ENCODE measurements around the gene PSMG4. TPM values are rescaled to one million over a fixed set of nuclear protein-coding genes. Genes with fewer than 3 reads are reported as not detected.

PSMG4 gene
- total RNA-seq, 1 donor from 2014 or later = 7.2 TPM

DNA sequence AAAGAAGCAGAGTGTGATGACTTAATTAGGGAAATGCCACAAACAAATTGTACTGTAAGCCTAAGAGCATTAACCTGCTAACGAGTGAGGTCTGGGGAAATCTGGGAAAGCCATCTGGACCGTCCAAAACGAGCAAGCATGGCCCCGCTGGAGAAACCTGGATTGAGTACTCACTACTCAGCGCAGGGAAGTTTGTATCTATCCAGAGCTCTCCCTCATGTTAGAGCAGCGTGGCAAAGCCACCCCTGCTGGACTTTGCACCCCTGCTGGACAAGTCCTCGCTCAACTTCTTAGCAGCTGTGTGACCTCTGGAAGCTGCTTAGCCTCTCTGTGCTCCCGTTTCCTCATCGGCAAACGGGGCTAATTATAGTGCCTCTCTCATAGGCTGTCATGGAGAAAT lies 37.3 kb downstream of the PSMG4 start:
- no peak for ATAC-seq
- DNase-seq = no peak
- intact Hi-C loops (cut with micrococcal nuclease) = no loop called here

DNA sequence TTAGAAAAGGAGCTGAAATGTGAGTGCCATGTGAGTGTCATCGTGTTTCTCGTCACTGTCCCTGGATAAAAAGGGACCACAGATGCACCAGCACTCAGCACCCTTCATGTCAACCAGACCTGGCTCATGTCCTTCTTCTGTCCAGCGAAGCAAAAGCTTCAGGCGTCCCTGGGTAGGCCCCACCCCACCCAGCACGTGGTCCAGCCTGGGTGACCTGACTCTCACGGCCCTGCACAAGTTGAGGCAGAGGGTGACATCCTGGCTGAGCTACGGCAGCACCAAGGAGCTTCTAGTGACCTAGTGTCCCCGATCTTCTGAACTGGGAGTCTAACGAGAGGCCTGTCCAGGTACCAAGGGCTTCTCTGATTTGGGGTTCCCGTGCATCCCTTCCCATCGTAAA lies 37.8 kb downstream of the PSMG4 start:
- no peak for DNase-seq
- intact Hi-C loops (cut with micrococcal nuclease) = no loop called here

GRCh38 chr6:3297006-3297405 lies 38.3 kb downstream of the PSMG4 start:
- DNase-seq (no peak), ATAC-seq (no peak)

More for the DNA sequence above, 37.8 kb downstream of the PSMG4 start:
- no peak for ATAC-seq

GRCh38 chr6:3297909-3298308 lies 39.2 kb downstream of the PSMG4 start:
- intact Hi-C loops (cut with micrococcal nuclease) = no loop called here
- DNase-seq (no peak), ATAC-seq (no peak)

More at GRCh38 chr6:3297006-3297405, 38.3 kb downstream of the PSMG4 start:
- intact Hi-C loops (cut with micrococcal nuclease) = no loop called here

- ATAC-seq (no peak), DNase-seq (no peak)
- intact Hi-C loops (cut with micrococcal nuclease) = no loop called here
These were observed 40.5 kb downstream of the PSMG4 start for GRCh38 chr6:3299221-3299620.

DNA sequence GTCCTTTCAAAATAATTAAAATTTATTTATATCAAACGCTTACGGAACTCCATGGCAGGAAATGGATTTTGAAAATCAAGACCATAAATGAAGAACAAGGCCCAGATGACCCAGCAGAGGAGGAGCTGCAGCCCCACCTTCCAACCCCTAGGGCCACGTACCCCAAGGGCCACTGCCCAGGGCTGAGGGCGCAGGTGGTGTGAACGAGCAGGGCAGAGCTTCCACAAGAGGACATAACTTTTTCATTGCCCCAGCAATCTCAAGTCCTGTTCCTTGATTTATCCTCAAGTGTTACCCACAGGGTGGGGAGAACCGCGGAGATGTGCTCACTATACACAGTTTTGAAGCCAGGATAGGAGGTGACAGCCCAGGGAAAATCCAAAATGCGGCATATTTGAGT lies 42.8 kb downstream of the PSMG4 start:
- intact Hi-C loops (cut with micrococcal nuclease) = no loop called here
- ATAC-seq = no peak
- DNase-seq = no peak

DNA sequence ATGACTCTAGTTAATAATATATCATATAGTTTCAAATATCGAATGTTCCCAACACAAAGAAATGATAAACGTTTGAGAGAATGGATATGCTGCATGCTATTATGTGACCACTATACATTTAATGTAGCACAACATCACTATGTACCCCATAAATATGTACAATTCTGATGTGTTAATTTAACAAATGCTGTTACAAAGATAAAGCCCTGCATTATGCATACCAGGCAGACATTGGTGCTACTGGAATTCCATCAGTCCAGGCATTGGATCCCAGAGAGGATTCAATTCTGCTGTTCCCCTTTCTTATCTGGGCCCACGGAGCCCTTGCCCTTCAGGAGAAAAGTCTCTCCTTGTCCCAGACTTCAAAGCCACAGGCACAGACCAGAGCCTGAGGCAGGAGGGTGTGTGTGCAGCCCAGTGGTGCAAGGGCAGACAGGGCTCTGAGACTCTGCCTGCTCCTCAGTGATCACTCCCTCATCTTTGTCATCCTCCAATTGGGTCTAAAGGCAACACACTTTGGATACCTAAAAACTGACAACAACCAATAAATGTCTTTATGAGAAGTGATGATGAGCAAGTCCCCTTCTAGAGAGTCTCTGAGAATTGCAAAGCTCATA lies 45.2 kb downstream of the PSMG4 start:
- ATAC-seq = no peak
- no peak for DNase-seq
- intact Hi-C loops (cut with micrococcal nuclease) = no loop called here

DNA sequence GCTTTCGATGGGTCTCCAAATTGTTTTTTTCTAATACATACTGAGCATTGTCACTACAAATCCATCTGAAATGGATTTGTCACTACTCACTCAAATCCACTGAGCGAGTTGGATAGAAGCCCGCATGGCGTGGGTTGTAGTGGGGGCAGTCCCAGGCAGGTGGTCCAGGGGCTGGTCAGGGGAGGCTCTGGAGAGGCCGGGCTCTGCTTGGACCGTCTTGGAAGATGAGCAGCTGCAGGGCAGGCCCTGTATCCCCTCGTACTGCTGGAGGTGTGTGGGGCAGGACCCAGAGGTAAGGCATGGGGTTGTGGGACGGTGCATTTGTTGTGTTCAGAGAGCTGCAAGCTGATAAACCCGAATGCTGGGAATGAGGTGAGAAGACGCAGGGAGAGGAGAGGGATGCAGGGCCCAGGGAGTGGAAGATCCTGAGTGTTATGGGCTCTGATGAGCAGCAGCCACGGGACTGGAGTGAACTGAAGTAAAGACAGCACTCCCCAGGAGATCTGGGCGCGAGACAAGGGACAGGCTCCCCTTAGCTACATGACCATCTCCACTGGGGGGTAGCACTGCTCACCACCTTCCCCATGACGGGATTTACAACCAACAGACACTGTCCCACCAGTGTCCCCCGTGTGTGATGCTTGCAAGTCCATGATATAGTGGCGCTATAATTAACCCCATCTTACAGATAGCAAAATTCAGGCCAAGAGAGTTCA lies 45.9 kb downstream of the PSMG4 start:
- no peak for ATAC-seq
- intact Hi-C loops (cut with micrococcal nuclease) = no loop called here
- DNase-seq = no peak

DNA sequence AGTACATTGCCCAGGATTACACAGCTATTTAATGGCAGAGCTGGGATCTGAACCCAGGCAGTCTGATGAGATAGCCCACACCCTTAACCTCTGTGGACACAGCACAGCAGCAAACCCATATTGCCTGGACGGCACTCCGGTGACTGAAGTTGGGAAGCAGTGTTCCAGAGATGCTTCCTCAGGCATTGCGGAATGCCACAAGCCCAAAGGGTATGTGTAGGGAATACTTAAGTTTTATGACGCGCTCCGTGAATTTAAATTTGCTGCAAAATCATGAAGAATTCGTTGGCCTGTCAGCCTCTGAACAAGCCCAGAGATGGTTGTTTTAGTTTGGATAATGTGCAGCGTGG lies 46.4 kb downstream of the PSMG4 start:
- intact Hi-C loops (cut with micrococcal nuclease) = no loop called here
- DNase-seq (no peak), ATAC-seq (no peak)

DNA sequence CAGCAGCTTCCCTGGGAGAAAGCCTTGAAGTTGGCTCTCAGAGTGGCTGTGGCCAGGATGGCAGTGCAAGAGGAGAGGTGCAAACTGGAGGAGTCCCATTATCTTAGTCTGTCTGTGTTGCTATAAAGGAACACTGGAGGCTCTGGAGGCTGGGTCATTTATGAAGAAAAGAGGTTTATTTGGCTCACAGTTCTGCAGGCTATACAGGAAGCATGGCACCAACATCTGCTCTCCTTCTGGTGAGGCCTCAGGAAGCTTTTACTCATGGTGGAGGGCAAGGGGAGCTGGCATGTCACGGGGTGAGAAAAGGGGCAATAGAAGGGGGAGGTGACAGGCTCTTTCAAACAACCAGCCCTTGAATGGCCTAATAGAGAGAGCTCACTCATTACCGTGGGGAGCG lies 47.1 kb downstream of the PSMG4 start:
- no peak for DNase-seq
- intact Hi-C loops (cut with micrococcal nuclease) = no loop called here
- ATAC-seq = no peak

DNA sequence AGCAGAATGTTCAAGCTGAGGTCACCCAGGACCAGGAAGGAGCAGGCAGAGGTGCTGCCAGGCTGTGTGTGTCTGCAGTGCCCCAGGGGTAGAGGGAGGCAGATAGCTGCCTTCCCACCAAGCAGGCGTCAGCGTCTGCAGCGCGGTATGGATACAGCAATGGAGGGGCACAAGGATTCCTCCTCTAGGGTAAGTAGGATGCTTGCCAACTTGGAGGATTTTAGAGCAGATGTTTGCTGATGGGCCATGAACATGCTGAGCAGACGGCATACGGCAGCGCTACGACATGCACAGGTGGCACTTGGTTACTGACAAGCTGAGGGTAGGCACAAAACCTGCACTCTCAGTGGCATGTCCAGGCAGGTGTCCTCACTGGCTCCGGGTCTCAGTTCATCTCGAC lies 48.1 kb downstream of the PSMG4 start:
- intact Hi-C loops (cut with micrococcal nuclease) = no loop called here
- ATAC-seq = no peak
- DNase-seq = no peak

- ATAC-seq (no peak), DNase-seq (no peak)
- intact Hi-C loops (cut with micrococcal nuclease) = no loop called here
These were observed 48.7 kb downstream of the PSMG4 start for GRCh38 chr6:3307436-3307835.

DNA sequence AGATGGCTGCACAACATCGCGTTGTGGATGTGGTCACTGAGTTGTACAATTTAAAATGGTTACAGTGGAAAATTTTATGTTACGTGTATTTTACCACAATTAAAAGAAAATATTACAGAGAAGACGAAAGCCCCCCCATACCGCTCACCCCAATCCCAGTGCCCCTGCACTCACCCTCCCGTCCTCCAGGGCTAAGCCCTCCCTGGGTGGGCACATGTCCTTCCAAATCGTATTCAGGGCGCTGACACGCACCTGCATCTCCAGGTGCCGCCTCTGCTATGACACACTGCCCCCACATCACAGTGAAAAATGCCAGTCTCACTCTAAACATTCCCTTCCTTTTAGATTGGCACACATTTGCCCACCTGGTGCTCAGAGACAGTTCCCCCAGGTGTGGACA lies 49.4 kb downstream of the PSMG4 start:
- ATAC-seq = no peak
- no peak for DNase-seq
- intact Hi-C loops (cut with micrococcal nuclease) = no loop called here

DNA sequence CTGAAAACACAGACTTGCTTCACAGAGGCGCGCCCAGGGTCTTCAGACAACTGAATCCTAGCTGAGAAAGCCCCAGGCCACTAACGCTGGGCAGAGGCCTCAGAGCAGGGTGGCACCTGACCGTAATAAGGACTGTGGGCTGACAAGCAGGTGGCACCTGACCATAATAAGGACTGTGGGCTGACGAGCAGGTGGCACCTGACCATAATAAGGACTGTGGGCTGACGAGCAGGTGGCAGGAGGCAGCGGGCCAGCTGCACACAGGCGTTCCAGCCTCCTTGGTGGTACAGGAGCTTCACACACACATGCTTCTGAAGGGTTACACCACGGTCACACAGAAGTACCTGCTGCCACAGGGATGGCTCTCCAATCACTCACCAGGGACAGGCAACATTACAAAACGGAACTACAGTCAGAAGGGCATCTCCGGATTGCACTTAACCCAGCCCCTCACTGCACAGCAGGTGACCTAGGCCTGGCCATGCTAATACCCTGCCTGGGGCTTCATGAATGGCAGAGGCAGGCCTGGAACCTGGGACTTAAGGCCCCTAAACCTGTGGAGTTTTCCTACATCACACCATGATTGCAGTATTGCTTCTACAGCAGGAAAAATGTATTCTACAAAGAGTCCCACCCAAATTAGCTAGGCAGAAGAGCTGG lies 50.8 kb downstream of the PSMG4 start:
- ATAC-seq (no peak), DNase-seq (no peak)
- intact Hi-C loops (cut with micrococcal nuclease) = no loop called here

DNA sequence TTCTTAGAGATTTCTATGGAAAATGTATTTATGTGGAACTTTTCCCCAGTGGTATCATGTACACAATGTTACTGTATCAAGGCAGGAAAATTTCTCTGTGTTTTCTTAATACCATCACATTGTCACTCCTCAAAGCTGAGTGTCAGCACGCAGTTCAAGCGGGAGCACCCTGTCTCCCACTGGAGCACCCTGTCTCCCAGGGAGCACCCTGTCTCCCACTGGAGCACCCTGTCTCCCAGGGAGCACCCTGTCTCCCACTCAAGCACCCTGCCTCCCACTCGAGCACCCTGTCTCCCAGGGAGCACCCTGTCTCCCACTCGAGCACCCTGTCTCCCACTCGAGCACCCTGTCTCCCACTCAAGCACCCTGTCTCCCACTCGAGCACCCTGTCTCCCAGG lies 51.3 kb downstream of the PSMG4 start:
- ATAC-seq (no peak), DNase-seq (no peak)
- intact Hi-C loops (cut with micrococcal nuclease) = no loop called here

DNA sequence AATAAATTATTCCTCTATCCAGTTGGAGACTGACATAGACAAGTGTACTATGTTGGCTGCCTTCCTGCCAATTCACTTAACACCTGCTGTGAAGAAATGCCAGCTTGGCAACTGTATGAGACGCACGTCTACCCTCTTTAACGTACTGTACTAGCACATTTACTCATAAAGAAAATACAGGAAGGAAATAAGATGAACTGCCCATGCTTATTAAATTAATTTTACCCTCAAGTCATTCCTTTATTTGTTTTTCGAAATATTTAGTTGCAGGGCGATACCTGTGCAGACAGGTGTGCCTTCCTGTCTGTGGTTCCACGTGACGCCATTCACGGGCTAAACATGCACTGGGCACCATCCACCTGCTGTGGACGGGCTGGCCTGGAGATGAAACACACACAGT lies 52.0 kb downstream of the PSMG4 start:
- intact Hi-C loops (cut with micrococcal nuclease) = no loop called here
- DNase-seq = no peak
- ATAC-seq = peak; percentile 64

GRCh38 chr6:3311826-3312225 lies 53.1 kb downstream of the PSMG4 start:
- no peak for ATAC-seq
- intact Hi-C loops (cut with micrococcal nuclease) = no loop called here
- no peak for DNase-seq

- DNase-seq = peak; percentile 42
- ATAC-seq = peak; percentile 65
- intact Hi-C loops (cut with micrococcal nuclease) = no loop called here
These were observed 54.0 kb downstream of the PSMG4 start for GRCh38 chr6:3312604-3313231.

- intact Hi-C loops (cut with micrococcal nuclease) = no loop called here
- ATAC-seq = no peak
- DNase-seq = no peak
These were observed 55.4 kb downstream of the PSMG4 start for GRCh38 chr6:3314176-3314575.

All from left ventricle myocardium superior (tissue), 1 donor.